ENCODE results near the gene CNNM4. TPM values are rescaled to one million over a fixed set of nuclear protein-coding genes. Genes with fewer than 3 reads are reported as not detected.
A peak's percentile ranks its signal among the peaks of the same experiment; 100 is the strongest.

CNNM4 gene
- total RNA-seq, 1 donor from 2014 or later = 8.3 TPM

DNA sequence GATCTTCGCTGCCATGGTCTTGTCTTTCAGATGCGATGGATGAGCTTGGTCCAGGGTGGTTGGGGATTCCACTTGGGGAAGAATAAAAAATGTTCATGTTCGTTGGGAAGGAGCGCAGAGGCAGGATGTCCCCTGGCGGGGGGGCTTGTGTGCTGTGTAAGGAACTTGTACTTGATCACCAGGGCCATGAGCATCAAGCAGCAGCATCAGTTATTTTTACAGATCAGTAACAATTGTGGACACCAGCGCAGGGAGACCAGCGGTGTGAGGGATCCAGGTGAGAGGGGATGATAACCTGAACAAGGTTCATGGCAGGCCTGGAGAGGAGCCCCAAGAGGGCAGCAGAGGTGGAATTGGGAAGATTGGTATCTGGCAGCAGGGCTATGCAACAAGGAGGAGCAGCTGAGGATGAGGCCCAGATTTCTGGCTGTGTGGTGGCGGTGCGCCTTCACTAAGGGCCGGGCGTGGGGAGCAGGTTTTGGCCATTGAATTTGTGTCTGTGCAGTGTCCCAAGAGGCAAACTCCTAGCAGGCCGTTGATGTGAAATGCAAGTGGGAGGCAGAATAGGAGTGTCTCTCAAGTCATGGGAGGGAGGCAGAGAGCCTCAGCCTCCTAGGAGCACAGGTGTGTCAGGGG is 59.3 kb downstream of the CNNM4 start:
- TF ChIP-seq POLR2AphosphoS5 (IDR thresholded peaks at IDR 0.05; ENCODE audit: insufficient read depth in 1 of 2, low read depth in 1 of 2) = no peak
- no peak overlapping the region for H3K4me3 ChIP-seq
- H3K27me3 ChIP-seq = no peaks in the 10 kb centered on the region
- peaks cover 65% of the 10 kb centered on the region for H3K4me1 ChIP-seq
- intact Hi-C loops (cut with DNase I) = loop anchor here (5.0 kb wide), 1 partner anchor 58 kb away; the partner anchor contains the start of gene CNNM4
- H3K9me3 ChIP-seq = no peaks in the 10 kb centered on the region
- no peak overlapping the region for H3K27ac ChIP-seq
- DNase-seq (ENCODE audit: extremely low spot score in 2 of 2) = no peak
- peaks cover 0 to 1% of the 10 kb centered on the region in 2 donors for H3K36me3 ChIP-seq

- H3K9me3 ChIP-seq = no peaks in the 10 kb centered on the region
- no peaks in the 10 kb centered on the region for H3K27me3 ChIP-seq
- TF ChIP-seq POLR2AphosphoS5 (IDR thresholded peaks at IDR 0.05; ENCODE audit: insufficient read depth in 1 of 2, low read depth in 1 of 2) (no peak), POLR2A (IDR thresholded peaks at IDR 0.05) (no peak)
- TF ChIP-seq, protein P1, sequence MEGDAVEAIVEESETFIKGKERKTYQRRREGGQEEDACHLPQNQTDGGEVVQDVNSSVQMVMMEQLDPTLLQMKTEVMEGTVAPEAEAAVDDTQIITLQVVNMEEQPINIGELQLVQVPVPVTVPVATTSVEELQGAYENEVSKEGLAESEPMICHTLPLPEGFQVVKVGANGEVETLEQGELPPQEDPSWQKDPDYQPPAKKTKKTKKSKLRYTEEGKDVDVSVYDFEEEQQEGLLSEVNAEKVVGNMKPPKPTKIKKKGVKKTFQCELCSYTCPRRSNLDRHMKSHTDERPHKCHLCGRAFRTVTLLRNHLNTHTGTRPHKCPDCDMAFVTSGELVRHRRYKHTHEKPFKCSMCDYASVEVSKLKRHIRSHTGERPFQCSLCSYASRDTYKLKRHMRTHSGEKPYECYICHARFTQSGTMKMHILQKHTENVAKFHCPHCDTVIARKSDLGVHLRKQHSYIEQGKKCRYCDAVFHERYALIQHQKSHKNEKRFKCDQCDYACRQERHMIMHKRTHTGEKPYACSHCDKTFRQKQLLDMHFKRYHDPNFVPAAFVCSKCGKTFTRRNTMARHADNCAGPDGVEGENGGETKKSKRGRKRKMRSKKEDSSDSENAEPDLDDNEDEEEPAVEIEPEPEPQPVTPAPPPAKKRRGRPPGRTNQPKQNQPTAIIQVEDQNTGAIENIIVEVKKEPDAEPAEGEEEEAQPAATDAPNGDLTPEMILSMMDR (IDR thresholded peaks at IDR 0.05) = no peak
- intact Hi-C loops (cut with DNase I) = no loop called here
- no peak for DNase-seq (ENCODE audit: extremely low spot score in 2 of 2)
- no peak overlapping the region for H3K4me3 ChIP-seq
- H3K36me3 ChIP-seq = peaks cover 0 to 6% of the 10 kb centered on the region in 2 donors
- H3K27ac ChIP-seq = no peak overlapping the region
- peaks cover 61% of the 10 kb centered on the region for H3K4me1 ChIP-seq
These were observed 60.5 kb downstream of the CNNM4 start for GRCh38 chr2:96821113-96821675.

GRCh38 chr2:96822786-96823185 is 62.1 kb downstream of the CNNM4 start:
- intact Hi-C loops (cut with DNase I) = no loop called here
- Histone ChIP-seq H3K36me3 (peaks cover 0 to 19% of the 10 kb centered on the region in 2 donors), H3K9me3 (no peaks in the 10 kb centered on the region), H3K27ac (no peak overlapping the region), H3K4me3 (no peak overlapping the region), H3K27me3 (no peaks in the 10 kb centered on the region), H3K4me1 (peaks cover 52% of the 10 kb centered on the region)
- TF ChIP-seq POLR2A (IDR thresholded peaks at IDR 0.05) (no peak), POLR2AphosphoS5 (IDR thresholded peaks at IDR 0.05; ENCODE audit: insufficient read depth in 1 of 2, low read depth in 1 of 2) (no peak)
- TF ChIP-seq, protein P1 (IDR thresholded peaks at IDR 0.05) = no peak
- DNase-seq (ENCODE audit: extremely low spot score in 2 of 2) = no peak

DNA sequence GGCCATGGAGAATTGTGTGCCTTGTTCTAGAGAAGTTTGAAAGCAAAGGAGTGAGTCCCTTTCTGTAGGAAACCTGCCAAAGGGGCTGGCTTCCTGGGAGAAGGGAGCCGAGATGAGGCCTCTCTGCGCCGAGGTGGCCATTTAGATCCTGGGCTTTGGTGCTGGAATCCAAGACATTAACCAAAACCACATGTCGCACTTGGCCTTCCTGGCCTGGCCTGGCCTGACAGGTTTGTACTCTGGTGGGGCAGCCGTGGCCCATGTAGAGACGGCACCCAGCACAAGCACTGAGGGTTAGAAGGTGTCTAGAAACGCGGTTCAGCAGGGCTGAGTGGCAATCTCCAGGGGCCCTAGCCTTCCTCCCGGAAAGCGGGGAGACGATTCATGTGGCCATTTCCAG is 62.5 kb downstream of the CNNM4 start:
- Histone ChIP-seq H3K27ac (peak overlapping the region; percentile 5), H3K4me1 (peaks cover 48% of the 10 kb centered on the region)

GRCh38 chr2:96824079-96824870 is 63.6 kb downstream of the CNNM4 start:
- intact Hi-C loops (cut with DNase I) = no loop called here
- H3K4me1 ChIP-seq = peaks cover 37% of the 10 kb centered on the region
- TF ChIP-seq, protein P1 (IDR thresholded peaks at IDR 0.05) = no peak
- TF ChIP-seq POLR2AphosphoS5 (IDR thresholded peaks at IDR 0.05; ENCODE audit: insufficient read depth in 1 of 2, low read depth in 1 of 2) (no peak), POLR2A (IDR thresholded peaks at IDR 0.05) (no peak)
- DNase-seq (ENCODE audit: extremely low spot score in 2 of 2) = no peak
- no peak overlapping the region for H3K27ac ChIP-seq
- H3K9me3 ChIP-seq = no peaks in the 10 kb centered on the region
- H3K4me3 ChIP-seq = no peak overlapping the region
- no peaks in the 10 kb centered on the region for H3K27me3 ChIP-seq
- H3K36me3 ChIP-seq = peaks cover 0 to 34% of the 10 kb centered on the region in 2 donors

More for the DNA sequence above, 62.5 kb downstream of the CNNM4 start:
- H3K36me3 ChIP-seq = peaks cover 0 to 23% of the 10 kb centered on the region in 2 donors
- H3K9me3 ChIP-seq = no peaks in the 10 kb centered on the region
- H3K27me3 ChIP-seq = no peaks in the 10 kb centered on the region
- TF ChIP-seq, protein P1 (IDR thresholded peaks at IDR 0.05) = no peak
- TF ChIP-seq POLR2AphosphoS5 (IDR thresholded peaks at IDR 0.05; ENCODE audit: insufficient read depth in 1 of 2, low read depth in 1 of 2) = no peak
- no peak for TF ChIP-seq POLR2A (IDR thresholded peaks at IDR 0.05)
- no peak overlapping the region for H3K4me3 ChIP-seq
- intact Hi-C loops (cut with DNase I) = no loop called here
- no peak for DNase-seq (ENCODE audit: extremely low spot score in 2 of 2)
